ENCODE results near the gene RALA. TPM values are rescaled to one million over a fixed set of nuclear protein-coding genes. Genes with fewer than 3 reads are reported as not detected.

RALA gene
- total and polyA plus RNA-seq, 2 of the 13 experiments (the other 11 are each of a cell fraction or from before 2014, with no cell fraction given) = 11.8 to 19.5 TPM

DNA sequence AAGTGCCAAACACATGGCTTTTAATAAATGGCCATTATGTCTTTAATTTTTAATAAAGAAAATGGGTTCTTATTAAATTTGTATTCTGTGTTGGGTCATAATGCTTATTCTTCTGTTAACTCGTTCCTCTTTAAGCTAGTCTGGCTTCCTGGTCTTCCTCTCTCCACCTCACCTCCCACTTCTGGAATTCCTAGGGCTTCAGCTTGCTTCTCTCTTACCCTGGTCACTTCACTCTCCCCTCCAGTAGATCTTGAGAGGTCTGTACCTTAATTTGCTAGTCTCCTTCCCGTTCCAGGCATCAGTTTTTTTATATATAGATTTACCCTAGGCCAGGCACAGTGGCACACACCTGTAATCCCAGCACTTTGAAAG lies 111.2 kb downstream of the RALA start:
- intact Hi-C loops (cut with micrococcal nuclease; ENCODE audit: unreplicated experiment) (no loop called here), in situ Hi-C loops (cut with HindIII; ENCODE audit: extremely low pct_ligation_motif_present, low pct_unique_long_range_greater_than_20kb) (no loop called here)
- Histone ChIP-seq H3K27ac (ENCODE audit: extremely low read length, insufficient read depth, low read length) (no peak overlapping the region), H2AFZ (ENCODE audit: low read length) (no peak overlapping the region), H4K20me1 (ENCODE audit: insufficient read depth, low read length) (no peaks in the 10 kb centered on the region), H3K36me3 (replicated peaks in 1 of 2; ENCODE audit: control insufficient read depth in 1 of 2, insufficient read depth in 2 of 2, low read length in 2 of 2) (no peaks in the 10 kb centered on the region), H3K9ac (ENCODE audit: insufficient read depth, low read depth, low read length) (no peak overlapping the region), H3K4me1 (ENCODE audit: insufficient read depth, low read length) (peaks cover 12% of the 10 kb centered on the region; the same call in 1 of the 2 replicates), H3K27me3 (ENCODE audit: control insufficient read depth in 1 of 2, insufficient read depth in 2 of 2, low read length in 2 of 2) (no peaks in the 10 kb centered on the region; a peak in 1 of 5 replicates), H3K4me2 (ENCODE audit: low read depth, low read length) (no peak overlapping the region; the same call in 1 of the 2 replicates), H3K4me3 (replicated peaks in 1 of 3; ENCODE audit: insufficient read depth in 1 of 3, low read depth in 2 of 3, low read length in 3 of 3) (no peak overlapping the region), H3K9me3 (ENCODE audit: low read length) (no peaks in the 10 kb centered on the region), H3K79me2 (ENCODE audit: insufficient read depth, low read length) (no peaks in the 10 kb centered on the region)
- FAIRE-seq = no peak
- ATAC-seq = no peak
- ChIA-PET POLR2A (no interaction called here), CTCF (ENCODE audit: low intra/inter-chr PET ratio, low total read pairs) (no interaction called here)
- no peak for DNase-seq (ENCODE audit: low spot score)
- BruUV-seq (replicated peaks) = no TSS peak
- 55% methylated on average over 2 of the region's 2 CpGs for WGBS (ENCODE audit: low lambda C conversion rate)
- TF ChIP-seq KIAA2018 (CRISPR knock-in tag; IDR thresholded peaks at IDR 0.05; ENCODE audit: borderline replicate concordance) (no peak), SATB2 (CRISPR knock-in tag; IDR thresholded peaks at IDR 0.05) (no peak), PRPF4 (IDR thresholded peaks at IDR 0.05; ENCODE audit: low read depth, low read length, poor library complexity, severe bottlenecking) (no peak), KDM6A (CRISPR knock-in tag; IDR thresholded peaks at IDR 0.05; ENCODE audit: low read depth) (no peak), ZNF788 (CRISPR knock-in tag; IDR thresholded peaks at IDR 0.05; ENCODE audit: borderline replicate concordance) (no peak), ISL2 (CRISPR knock-in tag; IDR thresholded peaks at IDR 0.05) (no peak), ATF3 (CRISPR knock-in tag; IDR thresholded peaks at IDR 0.05) (no peak), MTA3 (CRISPR knock-in tag; IDR thresholded peaks at IDR 0.05) (no peak), ZNF460 (CRISPR knock-in tag; IDR thresholded peaks at IDR 0.05; ENCODE audit: borderline replicate concordance) (no peak), SMAD9 (CRISPR knock-in tag; IDR thresholded peaks at IDR 0.05) (no peak), POLR2AphosphoS2 (IDR thresholded peaks at IDR 0.05; ENCODE audit: low read depth, low read length) (no peak), ZNF451 (CRISPR knock-in tag; IDR thresholded peaks at IDR 0.05) (no peak), ZNF800 (CRISPR knock-in tag; IDR thresholded peaks at IDR 0.05) (no peak)
- TF ChIP-seq, protein P1, sequence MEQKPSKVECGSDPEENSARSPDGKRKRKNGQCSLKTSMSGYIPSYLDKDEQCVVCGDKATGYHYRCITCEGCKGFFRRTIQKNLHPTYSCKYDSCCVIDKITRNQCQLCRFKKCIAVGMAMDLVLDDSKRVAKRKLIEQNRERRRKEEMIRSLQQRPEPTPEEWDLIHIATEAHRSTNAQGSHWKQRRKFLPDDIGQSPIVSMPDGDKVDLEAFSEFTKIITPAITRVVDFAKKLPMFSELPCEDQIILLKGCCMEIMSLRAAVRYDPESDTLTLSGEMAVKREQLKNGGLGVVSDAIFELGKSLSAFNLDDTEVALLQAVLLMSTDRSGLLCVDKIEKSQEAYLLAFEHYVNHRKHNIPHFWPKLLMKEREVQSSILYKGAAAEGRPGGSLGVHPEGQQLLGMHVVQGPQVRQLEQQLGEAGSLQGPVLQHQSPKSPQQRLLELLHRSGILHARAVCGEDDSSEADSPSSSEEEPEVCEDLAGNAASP (CRISPR knock-in tag; IDR thresholded peaks at IDR 0.05; ENCODE audit: borderline replicate concordance) = no peak
